OCI-LY7 (cell line): ENCODE data around the gene ICE1.

Experiments used
- CTCF ChIP-seq: fragments of 200-600 bp; sonication (generic); conservative IDR thresholded peaks from 2 replicates; pipeline ENCODE4 v1.5.1; 2014; ENCODE audit warnings: mild to moderate bottlenecking, antibody characterized with exemption, low read length, moderate library complexity, mixed read lengths
- EZH2phosphoT487 ChIP-seq: fragments of 200-600 bp; sonication (generic); IDR thresholded peaks from 2 replicates; pipeline ENCODE4 v1.6.1; 2018; ENCODE audit warnings: low read depth, borderline replicate concordance, mild to moderate bottlenecking, mixed run types, antibody characterized with exemption, low read length, moderate library complexity, mixed read lengths

DNA sequence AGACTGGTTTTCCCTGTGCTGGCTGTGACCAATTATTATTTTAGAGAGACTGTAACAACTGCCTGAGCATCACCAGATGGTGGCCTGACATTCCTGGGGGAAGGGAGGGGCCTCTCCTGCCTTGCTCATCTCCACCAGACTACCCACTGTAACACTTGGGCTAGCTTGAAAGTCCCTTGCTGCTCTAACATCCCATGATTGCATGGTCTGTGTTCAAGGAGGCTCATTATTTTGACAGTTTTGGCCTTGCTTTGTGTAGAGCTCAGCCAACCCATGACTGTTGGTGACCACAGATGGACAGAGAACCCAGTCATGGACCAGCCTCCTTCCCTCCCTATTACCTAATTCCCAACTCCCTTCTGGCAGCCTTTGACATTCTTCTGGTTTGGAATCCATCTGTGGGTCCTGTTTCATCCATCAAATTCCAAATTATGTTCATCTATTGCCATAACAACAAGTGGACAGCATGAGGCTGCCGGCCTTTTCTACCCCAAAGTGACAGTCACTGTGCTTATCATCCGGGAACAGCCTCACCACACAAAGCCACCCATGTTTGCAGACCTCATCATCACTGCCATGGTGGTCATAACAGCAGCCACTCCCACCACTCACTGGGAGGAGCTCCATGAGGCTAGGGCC, 49.0 kb upstream of the ICE1 start:
- no peak for TF ChIP-seq CTCF
- TF ChIP-seq EZH2phosphoT487: no peak
